Suppressor macrophage treated with lipopolysaccharide for 4 hours (primary cell): ENCODE measurements around the gene MRM2.

Experiments used
- DNase-seq: peaks from one replicate; pipeline ENCODE4 v3.0.0-alpha.2; 2020

MRM2 gene

DNA sequence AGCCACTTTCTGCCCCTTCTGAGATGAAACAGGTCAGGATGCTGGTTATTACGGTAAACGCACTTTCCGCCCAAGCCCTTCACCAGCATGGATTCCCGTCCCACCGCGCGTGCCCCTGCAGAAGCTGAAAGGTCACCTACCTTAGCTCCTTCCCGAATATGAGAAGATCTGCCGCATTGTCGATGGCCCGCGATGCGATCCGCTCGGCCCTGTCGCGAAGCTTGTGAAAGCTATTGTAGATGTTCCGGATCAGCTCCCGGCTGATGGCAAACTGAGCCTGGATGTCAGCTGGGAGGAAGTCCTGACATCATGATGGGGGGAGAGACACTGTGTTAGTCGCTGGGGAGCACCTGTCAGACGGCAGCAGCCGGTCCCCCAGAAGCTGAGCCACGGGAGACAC, 22.2 kb upstream of the MRM2 start:
- DNase-seq = no peak

DNA sequence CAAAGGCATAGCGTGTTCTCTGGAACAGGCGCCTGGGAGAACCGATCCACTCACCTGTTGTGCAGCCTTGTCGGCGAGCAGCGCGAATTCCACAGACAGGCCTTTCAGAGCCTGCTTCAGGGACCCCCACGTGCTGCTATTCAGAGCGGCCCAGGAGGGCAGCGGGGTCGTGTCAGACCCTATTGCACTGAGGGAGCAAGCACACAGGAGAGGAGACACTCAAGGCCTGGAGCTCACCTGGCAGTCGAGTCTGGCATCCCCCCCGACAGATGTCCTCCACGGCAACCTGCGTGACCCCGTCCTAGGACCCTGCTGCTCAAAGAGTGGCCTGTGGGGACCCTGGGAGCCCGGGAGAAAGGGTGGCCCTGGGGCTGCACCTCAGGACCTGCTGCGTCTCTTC, 21.2 kb upstream of the MRM2 start:
- no peak for DNase-seq

DNA sequence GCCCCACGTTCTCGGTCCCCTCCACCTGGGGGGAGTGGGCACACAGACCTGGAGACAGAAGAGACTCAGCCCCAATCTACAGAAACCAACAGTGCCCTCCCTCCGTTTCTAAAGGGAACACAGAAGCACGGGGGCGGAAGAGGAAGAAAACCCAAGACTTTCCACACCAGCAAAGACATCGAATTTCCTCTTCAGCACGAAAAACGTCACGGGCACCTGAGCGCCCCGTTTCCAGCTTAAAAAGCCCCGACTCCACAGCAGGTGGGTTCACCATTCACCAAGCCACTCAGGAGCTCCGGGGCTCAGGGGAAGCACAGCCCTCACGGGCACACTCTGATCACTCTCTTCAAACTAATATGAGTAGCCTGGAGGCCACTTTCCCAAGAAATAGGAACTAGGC, 19.6 kb upstream of the MRM2 start:
- peak; percentile 68 for DNase-seq

- no peak for DNase-seq
These were observed 18.8 kb upstream of the MRM2 start for GRCh38 chr7:2260820-2261219.

- no peak for DNase-seq
These were observed 17.5 kb upstream of the MRM2 start for GRCh38 chr7:2259480-2259879.

DNA sequence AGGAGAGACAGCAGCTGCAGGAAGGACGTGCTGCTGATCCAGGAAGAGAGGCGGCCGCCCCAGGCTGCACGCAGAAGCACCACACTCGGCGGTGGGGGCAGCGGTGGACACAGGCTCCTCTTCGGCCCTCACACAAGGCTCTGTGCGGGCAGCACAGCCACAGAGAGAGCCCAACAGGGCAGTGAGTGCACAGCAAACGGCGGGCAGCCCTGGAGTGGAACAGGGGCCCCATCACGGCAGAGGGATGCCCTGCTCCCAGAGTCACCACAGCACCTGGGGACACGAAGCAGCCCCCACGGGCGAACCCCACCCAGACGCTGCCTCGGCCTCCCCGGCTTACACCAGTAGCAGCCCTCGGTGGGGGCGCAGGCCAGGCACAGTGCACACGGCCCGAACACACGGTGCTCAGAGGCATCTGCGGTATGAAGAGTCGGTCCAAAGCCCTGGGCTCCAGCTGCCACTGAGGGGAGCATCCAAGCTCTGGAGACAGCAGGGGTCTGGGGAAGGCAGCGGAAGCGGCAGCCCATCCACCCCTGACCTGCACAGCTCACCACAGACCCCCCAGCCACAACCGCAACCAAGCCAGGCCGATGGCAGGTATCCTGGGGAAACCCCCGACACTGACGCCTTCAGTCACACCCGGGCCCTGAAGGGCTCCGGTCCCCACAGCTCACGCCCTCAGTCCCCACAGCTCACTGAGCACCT, 16.8 kb upstream of the MRM2 start:
- DNase-seq = no peak

DNA sequence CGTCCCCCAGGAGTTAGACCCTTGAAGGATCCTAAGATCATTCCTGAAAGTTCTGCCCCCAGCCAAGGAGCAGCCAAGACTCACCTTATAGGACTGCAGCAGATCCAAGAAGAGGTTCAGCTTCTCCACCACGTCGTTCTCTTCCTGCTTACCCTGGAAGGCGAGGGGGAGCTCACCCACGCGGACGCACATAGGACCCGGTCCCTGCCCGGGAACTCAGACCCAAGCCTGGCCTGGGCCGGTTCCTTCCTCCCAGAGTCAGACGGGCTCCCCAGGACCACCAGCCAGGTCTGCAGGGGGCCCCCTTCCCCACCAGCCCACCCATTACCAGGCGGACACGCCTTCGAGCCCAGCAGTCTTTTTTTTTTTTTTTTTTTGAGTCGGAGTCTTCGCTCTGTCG, 15.6 kb upstream of the MRM2 start:
- no peak for DNase-seq

- no peak for DNase-seq
These were observed 15.1 kb upstream of the MRM2 start for GRCh38 chr7:2257046-2257551.

GRCh38 chr7:2256306-2257045, 14.5 kb upstream of the MRM2 start:
- DNase-seq = no peak

DNA sequence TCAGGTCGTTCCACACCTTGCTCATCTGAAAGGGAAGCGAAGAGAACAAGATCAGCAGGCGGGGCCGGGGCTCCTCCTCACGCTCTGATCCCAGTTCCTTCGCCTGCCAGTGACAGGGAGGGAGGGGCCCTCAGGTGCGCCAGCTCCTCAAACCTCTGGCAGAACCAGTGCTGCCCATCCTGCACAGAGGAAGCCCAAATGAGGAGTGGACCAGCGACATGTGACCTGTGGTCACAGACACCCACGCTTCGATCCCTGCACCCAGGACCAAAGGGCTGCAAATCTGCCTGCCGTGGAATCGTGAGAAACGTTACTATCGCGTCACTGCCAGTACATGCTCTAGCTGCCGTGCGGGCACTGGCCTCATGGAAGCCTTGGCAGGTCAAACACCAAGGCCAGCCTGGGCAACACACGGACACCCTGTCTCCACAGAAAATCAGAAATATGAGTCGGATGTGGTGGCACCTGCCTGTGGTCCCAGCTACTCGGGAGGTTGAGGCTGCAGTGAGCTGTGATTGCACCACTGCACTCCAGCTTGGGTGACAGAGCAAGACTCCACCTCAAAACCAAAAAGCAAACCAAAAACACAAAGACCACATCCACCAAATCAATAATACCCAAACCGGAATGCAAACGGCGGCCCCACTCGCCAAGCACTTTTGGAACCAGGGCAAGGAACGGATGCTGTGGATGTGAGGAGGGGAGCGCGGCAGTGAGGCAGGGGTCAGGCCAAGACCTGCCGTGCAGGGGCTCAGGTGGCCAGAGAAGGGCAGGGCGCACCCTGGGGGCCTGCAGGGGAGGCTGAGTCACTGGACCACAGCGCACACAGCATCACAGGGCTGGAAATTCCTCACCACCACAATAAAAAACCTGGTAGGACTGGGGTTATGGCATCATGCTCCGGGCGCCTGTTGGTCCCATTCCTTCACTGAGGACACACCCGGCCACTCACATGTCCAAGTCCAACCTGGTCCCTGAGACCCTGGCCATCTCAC, 13.4 kb upstream of the MRM2 start:
- DNase-seq = no peak

GRCh38 chr7:2254429-2255144, 12.6 kb upstream of the MRM2 start:
- no peak for DNase-seq

DNA sequence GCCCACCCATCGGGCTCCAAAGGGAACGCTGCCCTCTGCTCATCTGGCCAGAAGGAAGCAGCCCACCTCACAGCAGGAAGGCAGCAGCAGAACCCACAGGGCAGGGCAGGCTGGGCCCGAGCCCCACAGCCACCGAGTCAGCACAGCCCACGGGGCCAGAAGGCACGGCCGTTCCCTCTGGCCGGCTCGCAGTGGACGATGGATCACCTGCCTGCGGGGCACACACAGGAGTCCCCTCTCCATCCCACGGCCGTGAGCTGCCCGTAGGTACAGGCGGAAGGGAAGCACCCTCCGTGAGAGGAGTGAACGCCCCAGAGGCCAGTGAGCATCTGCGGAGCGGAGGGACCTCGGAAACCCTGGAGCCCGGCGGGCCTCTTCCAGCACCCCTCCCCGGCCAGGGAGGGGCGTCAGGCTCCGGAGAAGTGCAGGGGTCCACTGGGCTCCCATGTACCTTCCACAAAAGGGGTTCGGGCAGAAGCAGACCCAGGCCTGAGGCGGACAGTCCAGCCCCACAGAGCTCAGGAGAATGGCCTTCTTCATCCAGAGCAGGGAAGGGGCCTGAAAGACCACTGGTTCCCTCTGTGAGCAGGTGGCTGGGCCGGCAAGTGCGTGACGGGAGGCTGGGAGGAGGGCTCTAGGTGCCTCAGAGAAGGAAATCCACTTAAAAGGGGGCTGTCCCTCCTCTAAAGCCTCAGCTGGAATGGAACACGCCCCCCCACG, 11.7 kb upstream of the MRM2 start:
- DNase-seq = no peak

GRCh38 chr7:2253021-2253420, 11.0 kb upstream of the MRM2 start:
- DNase-seq = no peak

GRCh38 chr7:2251841-2252771, 10.1 kb upstream of the MRM2 start:
- no peak for DNase-seq

GRCh38 chr7:2251381-2251780, 9.4 kb upstream of the MRM2 start:
- DNase-seq = no peak

DNA sequence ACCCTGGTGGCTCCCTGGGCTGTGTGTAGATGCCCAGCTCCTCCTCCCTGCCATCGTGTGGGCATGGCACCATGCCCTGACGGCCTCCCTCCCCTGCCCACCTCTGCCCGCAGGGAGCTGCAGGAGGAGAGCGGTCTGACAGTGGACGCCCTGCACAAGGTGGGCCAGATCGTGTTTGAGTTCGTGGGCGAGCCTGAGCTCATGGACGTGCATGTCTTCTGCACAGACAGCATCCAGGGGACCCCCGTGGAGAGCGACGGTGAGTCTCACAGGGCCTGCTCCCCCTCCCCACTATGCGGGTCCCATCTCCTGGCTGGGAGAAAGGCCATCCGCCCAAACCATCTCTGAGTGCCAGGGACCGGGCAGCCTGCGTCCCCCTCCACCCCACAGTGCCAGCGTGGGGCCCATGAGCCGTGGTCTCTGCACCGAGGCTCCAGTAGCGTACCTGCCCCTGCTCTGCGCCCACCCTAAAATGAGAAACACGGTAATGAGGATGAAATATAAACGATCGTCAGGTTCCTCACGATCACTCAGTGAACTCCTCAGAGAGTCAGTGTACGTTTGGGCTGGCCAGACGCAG, 7.8 kb upstream of the MRM2 start:
- DNase-seq = no peak

DNA sequence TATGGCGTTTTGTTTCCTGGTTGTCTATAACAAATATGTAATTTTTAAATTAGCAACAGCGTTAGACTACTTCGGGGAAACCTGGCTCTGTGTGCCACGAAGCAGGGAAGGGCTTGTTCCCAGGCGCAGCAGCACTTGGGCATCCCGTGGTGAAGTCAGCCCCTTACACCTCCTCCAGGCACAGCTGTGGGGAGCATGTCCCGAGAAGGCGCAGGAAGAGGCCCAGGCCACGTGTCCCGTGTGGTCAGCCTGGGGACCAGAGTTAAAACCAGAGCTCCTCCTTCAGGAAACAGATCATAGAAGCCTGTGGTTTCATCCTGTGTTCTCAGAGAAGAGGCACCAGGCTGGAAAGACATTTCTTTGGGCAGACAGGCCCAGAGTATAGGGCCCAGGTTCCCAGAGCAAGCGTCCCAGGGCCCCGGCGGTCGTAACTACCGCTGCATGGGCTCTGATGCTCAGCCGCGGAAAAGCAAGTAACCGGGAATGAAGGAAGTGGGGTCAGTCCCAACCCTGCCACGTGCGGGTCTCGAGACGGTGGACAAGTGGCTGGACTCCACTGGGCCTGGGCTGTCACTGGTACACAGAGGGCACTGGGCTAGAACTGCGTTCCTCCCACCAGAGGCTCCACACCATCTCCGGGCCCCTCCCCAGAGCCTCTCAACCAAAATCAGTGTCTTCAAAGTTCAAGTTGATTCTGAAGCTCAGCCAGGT, 7.1 kb upstream of the MRM2 start:
- DNase-seq = peak; percentile 85

- DNase-seq = no peak
These were observed 5.4 kb upstream of the MRM2 start for GRCh38 chr7:2247141-2247995.
